Measurements from ENCODE around the gene ABHD13.
"Not testable (repeated sequence)": the region's sequence is repeated elsewhere in the genome, so short reads cannot be mapped to it uniquely, and the experiment has no call there.

Gene ABHD13

GRCh38 chr13:108223687-108224503 lies 5.7 kb downstream of the ABHD13 start:
- no peak for DNase-seq (ENCODE audit: low spot score)

GRCh38 chr13:108225440-108225839 lies 7.2 kb downstream of the ABHD13 start:
- DNase-seq (ENCODE audit: low spot score), result no peak

GRCh38 chr13:108226184-108226583 lies 8.0 kb downstream of the ABHD13 start:
- DNase-seq (ENCODE audit: low spot score), result no peak

- peak; percentile 62 for DNase-seq (ENCODE audit: low spot score)
These were observed 9.6 kb downstream of the ABHD13 start for GRCh38 chr13:108227651-108228272.

- no peak for DNase-seq (ENCODE audit: low spot score)
These were observed 12.2 kb downstream of the ABHD13 start for GRCh38 chr13:108230377-108230776.

GRCh38 chr13:108249150-108249549 lies 31.0 kb downstream of the ABHD13 start:
- DNase-seq (ENCODE audit: low spot score), result no peak

- DNase-seq (ENCODE audit: low spot score), result no peak
These were observed 39.1 kb downstream of the ABHD13 start for GRCh38 chr13:108257248-108257647.

GRCh38 chr13:108263621-108264355 lies 45.6 kb downstream of the ABHD13 start:
- no peak for DNase-seq (ENCODE audit: low spot score)

- no peak for DNase-seq (ENCODE audit: low spot score)
These were observed 48.3 kb downstream of the ABHD13 start for GRCh38 chr13:108266321-108266990.

GRCh38 chr13:108267347-108267746 lies 49.2 kb downstream of the ABHD13 start:
- no peak for DNase-seq (ENCODE audit: low spot score)

- not testable (repeated sequence) for DNase-seq (ENCODE audit: low spot score)
These were observed 49.7 kb downstream of the ABHD13 start for GRCh38 chr13:108267855-108268254.

GRCh38 chr13:108268466-108269112 lies 50.4 kb downstream of the ABHD13 start:
- DNase-seq (ENCODE audit: low spot score), result no peak

GRCh38 chr13:108269601-108270328 lies 51.6 kb downstream of the ABHD13 start, which contains the start of gene TNFSF13B:
Gene TNFSF13B (plus strand): TSS chr13:108269718. CDS start chr13:108269896, 178 bp downstream.
- no peak for DNase-seq (ENCODE audit: low spot score)

GRCh38 chr13:108270442-108270841 lies 52.2 kb downstream of the ABHD13 start:
- DNase-seq (ENCODE audit: low spot score), result no peak

- DNase-seq (ENCODE audit: low spot score), result no peak
These were observed 54.1 kb downstream of the ABHD13 start for GRCh38 chr13:108272333-108272732.

GRCh38 chr13:108273429-108274118 lies 55.4 kb downstream of the ABHD13 start:
- no peak for DNase-seq (ENCODE audit: low spot score)

GRCh38 chr13:108274718-108275117 lies 56.5 kb downstream of the ABHD13 start:
- DNase-seq (ENCODE audit: low spot score), result no peak

- DNase-seq (ENCODE audit: low spot score), result no peak
These were observed 57.9 kb downstream of the ABHD13 start for GRCh38 chr13:108276060-108276459.

- no peak for DNase-seq (ENCODE audit: low spot score)
These were observed 60.3 kb downstream of the ABHD13 start for GRCh38 chr13:108278466-108278865.

- no peak for DNase-seq (ENCODE audit: low spot score)
These were observed 63.7 kb downstream of the ABHD13 start for GRCh38 chr13:108281901-108282300.
